ENCODE measurements around the gene PTK6. TPM values are rescaled to one million over a fixed set of nuclear protein-coding genes. Genes with fewer than 3 reads are reported as not detected.

The PTK6 gene
- total RNA-seq (0.52 and 1.1 TPM in 2 replicates), polyA plus RNA-seq (0.06 and 0.27 TPM in 2 replicates)

- H3K27me3 ChIP-seq: no peaks in the 10 kb centered on the region
Measured at GRCh38 chr20:63536997-63537524, at the start of gene PTK6. Gene PTK6, minus strand, starts transcription at chr20:63537376. Its CDS starts 62 bp downstream, at chr20:63537314.

GRCh38 chr20:63586797-63587196 is 49.6 kb upstream of the PTK6 start:
- H2AFZ ChIP-seq: no peak overlapping the region
- 95% methylated on average over 16 of the region's 17 CpGs for WGBS (ENCODE audit: low lambda C conversion rate, missing lambda C conversion rate)

More at GRCh38 chr20:63536997-63537524, at the start of gene PTK6:
- Histone ChIP-seq H3K9me2 (replicated peaks; ENCODE audit: insufficient read depth) (no peaks in the 10 kb centered on the region), H3K4me1 (ENCODE audit: insufficient read depth) (peaks cover 3% of the 10 kb centered on the region), H4K20me1 (ENCODE audit: insufficient read depth, poor library complexity, severe bottlenecking) (no peaks in the 10 kb centered on the region), H3K4me2 (peak within 1 kb of the TSS; percentile 90), H3K4me3 (no peak within 1 kb of the TSS), H3K9me3 (ENCODE audit: low read depth) (no peaks in the 10 kb centered on the region), H3K27ac (no peak within 1 kb of the TSS), H3K79me2 (no peaks in the 10 kb centered on the region), H3K36me3 (replicated peaks; ENCODE audit: insufficient read depth, low read depth) (no peaks in the 10 kb centered on the region), H2AFZ (peak within 1 kb of the TSS; percentile 18)
- WGBS (ENCODE audit: low lambda C conversion rate, missing lambda C conversion rate): 95% methylated on average over 29 of the region's 29 CpGs
- TF ChIP-seq CTCF (IDR thresholded peaks at IDR 0.05; ENCODE audit: poor library complexity): no peak
- DNase-seq (ENCODE audit: low spot score): no peak

GRCh38 chr20:63585616-63586565 is 48.7 kb upstream of the PTK6 start:
- Histone ChIP-seq H3K27me3 (no peaks in the 10 kb centered on the region), H3K27ac (no peak overlapping the region), H3K79me2 (no peaks in the 10 kb centered on the region), H3K4me2 (no peak overlapping the region), H4K20me1 (ENCODE audit: insufficient read depth, poor library complexity, severe bottlenecking) (no peaks in the 10 kb centered on the region), H3K4me1 (ENCODE audit: insufficient read depth) (no peaks in the 10 kb centered on the region), H3K9me2 (replicated peaks; ENCODE audit: insufficient read depth) (no peaks in the 10 kb centered on the region), H3K36me3 (replicated peaks; ENCODE audit: insufficient read depth, low read depth) (no peaks in the 10 kb centered on the region), H3K9me3 (ENCODE audit: low read depth) (no peaks in the 10 kb centered on the region), H2AFZ (no peak overlapping the region), H3K4me3 (no peak overlapping the region)
- TF ChIP-seq EZH2 (IDR thresholded peaks at IDR 0.05; ENCODE audit: borderline replicate concordance) (no peak), EZH2phosphoT487 (IDR thresholded peaks at IDR 0.05; ENCODE audit: low read depth, severe bottlenecking, unreplicated experiment) (no peak), CTCF (IDR thresholded peaks at IDR 0.05; ENCODE audit: poor library complexity) (no peak)
- DNase-seq (ENCODE audit: low spot score): no peak
- 93% methylated on average over 22 of the region's 22 CpGs for WGBS (ENCODE audit: low lambda C conversion rate, missing lambda C conversion rate)

More at GRCh38 chr20:63586797-63587196, 49.6 kb upstream of the PTK6 start:
- H3K9me2 ChIP-seq (replicated peaks; ENCODE audit: insufficient read depth): no peaks in the 10 kb centered on the region
- no peaks in the 10 kb centered on the region for H3K9me3 ChIP-seq (ENCODE audit: low read depth)
- no peaks in the 10 kb centered on the region for H3K27me3 ChIP-seq
- TF ChIP-seq EZH2 (IDR thresholded peaks at IDR 0.05; ENCODE audit: borderline replicate concordance) (no peak), EZH2phosphoT487 (IDR thresholded peaks at IDR 0.05; ENCODE audit: low read depth, severe bottlenecking, unreplicated experiment) (no peak), CTCF (IDR thresholded peaks at IDR 0.05; ENCODE audit: poor library complexity) (no peak)
- H3K4me3 ChIP-seq: no peak overlapping the region
- H3K4me1 ChIP-seq (ENCODE audit: insufficient read depth): no peaks in the 10 kb centered on the region
- H3K27ac ChIP-seq: no peak overlapping the region
- no peak overlapping the region for H3K4me2 ChIP-seq
- H4K20me1 ChIP-seq (ENCODE audit: insufficient read depth, poor library complexity, severe bottlenecking): no peaks in the 10 kb centered on the region
- no peak for DNase-seq (ENCODE audit: low spot score)
- H3K36me3 ChIP-seq (replicated peaks; ENCODE audit: insufficient read depth, low read depth): no peaks in the 10 kb centered on the region
- H3K79me2 ChIP-seq: no peaks in the 10 kb centered on the region

Measured in hepatocyte (in vitro differentiated cells).